H9 (cell line): ENCODE data around the gene FHIT. TPM values are rescaled to one million over a fixed set of nuclear protein-coding genes. Genes with fewer than 3 reads are reported as not detected.

Experiments used
- DNase-seq: peaks from one replicate; pipeline ENCODE4 v3.0.0-alpha.2; 2017
- H2AFZ ChIP-seq: one replicate; pipeline ENCODE4 v1.6.1; 2013; ENCODE audit warnings: mild to moderate bottlenecking, low read length, control low read depth, moderate library complexity
- H2AK5ac ChIP-seq: 2 replicates; pipeline ENCODE4 v1.6.1; 2013; ENCODE audit warnings: low read length, control low read depth, mixed read lengths; ENCODE audit not compliant: insufficient read length
- H2BK120ac ChIP-seq: one replicate; pipeline ENCODE4 v1.6.1; 2013; ENCODE audit warnings: low read depth, mild to moderate bottlenecking, low read length, control low read depth, inconsistent platforms; ENCODE audit not compliant: poor library complexity, severe bottlenecking
- H2BK12ac ChIP-seq: 2 replicates; pipeline ENCODE4 v1.6.1; 2013; ENCODE audit warnings: low read length, control low read depth, mixed read lengths, low read depth; ENCODE audit not compliant: insufficient read length
- H2BK15ac ChIP-seq: 2 replicates; pipeline ENCODE4 v1.6.1; 2013; ENCODE audit warnings: low read depth, low read length, control low read depth
- H2BK20ac ChIP-seq: one replicate; pipeline ENCODE4 v1.6.1; 2013; ENCODE audit warnings: low read depth, mild to moderate bottlenecking, low read length, control low read depth, inconsistent platforms; ENCODE audit not compliant: poor library complexity, severe bottlenecking
- H2BK5ac ChIP-seq: 2 replicates; pipeline ENCODE4 v1.6.1; 2013; ENCODE audit warnings: low read length, control low read depth, mixed read lengths; ENCODE audit not compliant: insufficient read length
- H3K14ac ChIP-seq: 2 replicates; pipeline ENCODE4 v1.6.1; 2013; ENCODE audit warnings: low read length, control low read depth; ENCODE audit not compliant: insufficient read depth
- H3K18ac ChIP-seq: 2 replicates; pipeline ENCODE4 v1.6.1; 2013; ENCODE audit warnings: low read depth, mild to moderate bottlenecking, mixed read lengths, low read length, control low read depth; ENCODE audit not compliant: insufficient read length
- H3K23ac ChIP-seq: 2 replicates; pipeline ENCODE4 v1.6.1; 2013; ENCODE audit warnings: low read length, control low read depth, mixed read lengths, low read depth; ENCODE audit not compliant: insufficient read length
- H3K23me2 ChIP-seq: 2 replicates; pipeline ENCODE4 v1.6.1; 2013; ENCODE audit warnings: low read depth, mild to moderate bottlenecking, mixed read lengths, low read length, control low read depth; ENCODE audit not compliant: insufficient read length, poor library complexity, severe bottlenecking
- H3K27ac ChIP-seq: 2 replicates; pipeline ENCODE4 v1.5.1; 2013; ENCODE audit warnings: low read length, control low read depth, mixed read lengths, low read depth; ENCODE audit not compliant: insufficient read length
- H3K27me3 ChIP-seq: 2 replicates; pipeline ENCODE4 v1.6.1; 2013; ENCODE audit warnings: low read length, control low read depth, inconsistent platforms; ENCODE audit not compliant: insufficient read depth
- H3K4ac ChIP-seq: 2 replicates; pipeline ENCODE4 v1.6.1; 2013; ENCODE audit warnings: low read depth, mild to moderate bottlenecking, control low read depth, inconsistent platforms, low read length, moderate library complexity
- H3K4me1 ChIP-seq: 2 replicates; pipeline ENCODE4 v1.6.1; 2013; ENCODE audit warnings: low read length, control low read depth, inconsistent platforms; ENCODE audit not compliant: insufficient read depth
- H3K4me2 ChIP-seq: 2 replicates; pipeline ENCODE4 v1.6.1; 2013; ENCODE audit warnings: low read length, control low read depth, mixed read lengths; ENCODE audit not compliant: insufficient read length, insufficient read depth
- H3K56ac ChIP-seq: 2 replicates; pipeline ENCODE4 v1.6.1; 2013; ENCODE audit warnings: low read depth, mild to moderate bottlenecking, mixed read lengths, low read length, control low read depth; ENCODE audit not compliant: insufficient read length
- H3K79me1 ChIP-seq: 2 replicates; pipeline ENCODE4 v1.6.1; 2013; ENCODE audit warnings: low read depth, mild to moderate bottlenecking, moderate library complexity, low read length, control low read depth, inconsistent platforms; ENCODE audit not compliant: insufficient read depth, poor library complexity, severe bottlenecking
- H3K79me2 ChIP-seq: 2 replicates; pipeline ENCODE4 v1.6.1; 2013; ENCODE audit warnings: low read length, control low read depth, inconsistent platforms; ENCODE audit not compliant: insufficient read depth
- H3K9ac ChIP-seq: 2 replicates; pipeline ENCODE4 v1.6.1; 2013; ENCODE audit warnings: low read length, control low read depth, mixed read lengths; ENCODE audit not compliant: insufficient read length; ENCODE audit errors: extremely low read depth
- H3K9me3 ChIP-seq: one replicate; pipeline ENCODE4 v1.6.1; 2013; ENCODE audit warnings: low read depth, low read length, inconsistent platforms; ENCODE audit not compliant: control insufficient read depth
- H3T11ph ChIP-seq: one replicate; pipeline ENCODE4 v1.6.1; 2013; ENCODE audit warnings: mild to moderate bottlenecking, low read length, control low read depth, inconsistent platforms
- H4K20me1 ChIP-seq: one replicate; pipeline ENCODE4 v1.6.1; 2013; ENCODE audit not compliant: control insufficient read depth, insufficient read length, insufficient read depth
- H4K5ac ChIP-seq: 2 replicates; pipeline ENCODE4 v1.6.1; 2013; ENCODE audit warnings: low read depth, mild to moderate bottlenecking, mixed read lengths, low read length, control low read depth; ENCODE audit not compliant: insufficient read length
- H4K8ac ChIP-seq: replicated peaks from 2 replicates; pipeline ENCODE4 v1.6.1; 2013; ENCODE audit warnings: low read length, control low read depth, mixed read lengths, low read depth; ENCODE audit not compliant: insufficient read length
- H4K91ac ChIP-seq: 2 replicates; pipeline ENCODE4 v1.6.1; 2013; ENCODE audit warnings: low read depth, mild to moderate bottlenecking, moderate library complexity, mixed read lengths, low read length, control low read depth; ENCODE audit not compliant: insufficient read length
- H3K27ac Mint-ChIP-seq, 3 experiments: 2 replicates in 2 of 3; 3 replicates in 1 of 3; pipeline ENCODE4 v1.8.0; 2020 to 2021; ENCODE audit warnings: mixed read lengths in 3 of 3, mild to moderate bottlenecking in 1 of 3, moderate library complexity in 1 of 3
- H3K27me3 Mint-ChIP-seq: 2 replicates; pipeline ENCODE4 v1.8.0; 2021; ENCODE audit warnings: low read depth, mild to moderate bottlenecking, moderate library complexity, mixed read lengths
- H3K36me3 Mint-ChIP-seq, 3 experiments: 2 replicates in 2 of 3; 3 replicates in 1 of 3; pipeline ENCODE4 v1.8.0; 2020 to 2021; ENCODE audit warnings: low read depth in 3 of 3, mixed read lengths in 3 of 3; ENCODE audit not compliant: insufficient read depth in 1 of 3
- H3K4me1 Mint-ChIP-seq, 2 experiments: 2 replicates each; pipeline ENCODE4 v1.8.0; 2020; ENCODE audit warnings: mixed read lengths in 2 of 2
- H3K4me3 Mint-ChIP-seq, 2 experiments: 2 replicates in 1 of 2; 3 replicates in 1 of 2; pipeline ENCODE4 v1.8.0; 2020 to 2021; ENCODE audit warnings: mild to moderate bottlenecking in 2 of 2, mixed read lengths in 2 of 2, moderate library complexity in 1 of 2
- H3K9me3 Mint-ChIP-seq, 2 experiments: 2 replicates in 1 of 2; 3 replicates in 1 of 2; pipeline ENCODE4 v1.8.0; 2020; ENCODE audit warnings: mild to moderate bottlenecking in 2 of 2, mixed read lengths in 2 of 2, moderate library complexity in 1 of 2
- CTCF ChIP-seq: fragments of 200-600 bp; sonication (generic); conservative IDR thresholded peaks from 3 replicates; pipeline ENCODE4 v1.8.0; 2021; ENCODE audit warnings: antibody characterized with exemption, mild to moderate bottlenecking
- WGBS: extraction: QIAGEN DNeasy Blood & Tissue Kit; methylation state at CpG from one replicate; pipeline ENCODE4 v1.1.7; 2013; ENCODE audit warnings: missing lambda C conversion rate, low lambda C conversion rate, mixed read lengths; ENCODE audit not compliant: insufficient read length; ENCODE audit errors: extremely low coverage; 5-methylcytosine and 5-hydroxymethylcytosine counted together
- total RNA-seq: library from RNA; stranded (reverse); gene quantifications from 2 replicates; pipeline ENCODE4 v1.2.1, GENCODE V29; 2021

The FHIT gene
- total RNA-seq, 1 experiment from 2014 or later, result 3.0 TPM

GRCh38 chr3:60841355-60841754, 409.9 kb downstream of the FHIT start:
- Histone ChIP-seq H3K27me3 (no peaks in the 10 kb centered on the region), H3K14ac (no peak overlapping the region), H3K23ac (no peak overlapping the region), H3K9me3 (no peaks in the 10 kb centered on the region), H3K79me2 (no peaks in the 10 kb centered on the region), H3K4me2 (no peak overlapping the region), H3K56ac (no peak overlapping the region), H2BK15ac (no peak overlapping the region), H4K91ac (no peak overlapping the region), H3K23me2 (no peaks in the 10 kb centered on the region), H2BK5ac (no peak overlapping the region), H4K5ac (no peak overlapping the region), H2BK12ac (no peak overlapping the region), H2BK20ac (no peak overlapping the region), H3K18ac (no peak overlapping the region), H2AK5ac (no peak overlapping the region), H3T11ph (no peak overlapping the region), H4K20me1 (no peaks in the 10 kb centered on the region), H4K8ac (no peak overlapping the region), H2AFZ (no peak overlapping the region), H3K79me1 (no peaks in the 10 kb centered on the region), H3K4me1 (no peaks in the 10 kb centered on the region), H2BK120ac (no peak overlapping the region), H3K4ac (no peak overlapping the region), H3K27ac (no peak overlapping the region), H3K9ac (no peak overlapping the region)
- Mint-ChIP-seq H3K4me3 (no peak overlapping the region), H3K9me3 (no peaks in the 10 kb centered on the region), H3K27ac (no peak overlapping the region), H3K36me3 (peaks cover 0 to 7% (median 0%) of the 10 kb centered on the region in 3 experiments; a peak in 1 of 7 replicates), H3K4me1 (peaks cover 14 to 26% of the 10 kb centered on the region in 2 experiments), H3K27me3 (no peaks in the 10 kb centered on the region)
- WGBS, result no CpG with 5 or more reads among the region's 2 CpGs
- TF ChIP-seq CTCF, result no peak
- DNase-seq, result no peak
